ENCODE measurements around the gene RABEPK.

DNA sequence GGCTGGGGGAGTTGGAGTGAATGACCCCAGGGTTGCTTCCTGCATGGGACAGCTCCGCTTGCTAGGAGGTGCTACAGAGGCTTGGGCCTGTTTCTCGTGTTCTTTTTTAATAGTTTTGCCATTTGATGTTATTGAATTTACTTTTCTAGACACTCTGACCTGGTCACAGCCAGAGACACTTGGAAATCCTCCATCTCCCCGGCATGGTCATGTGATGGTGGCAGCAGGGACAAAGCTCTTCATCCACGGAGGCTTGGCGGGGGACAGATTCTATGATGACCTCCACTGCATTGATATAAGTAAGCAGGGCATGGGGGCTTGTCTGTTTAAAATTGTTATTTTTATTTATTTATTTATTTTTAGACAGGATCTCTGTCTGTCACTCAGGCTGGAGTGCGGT lies 27.4 kb downstream of the RABEPK start:
- TF ChIP-seq, protein P1, sequence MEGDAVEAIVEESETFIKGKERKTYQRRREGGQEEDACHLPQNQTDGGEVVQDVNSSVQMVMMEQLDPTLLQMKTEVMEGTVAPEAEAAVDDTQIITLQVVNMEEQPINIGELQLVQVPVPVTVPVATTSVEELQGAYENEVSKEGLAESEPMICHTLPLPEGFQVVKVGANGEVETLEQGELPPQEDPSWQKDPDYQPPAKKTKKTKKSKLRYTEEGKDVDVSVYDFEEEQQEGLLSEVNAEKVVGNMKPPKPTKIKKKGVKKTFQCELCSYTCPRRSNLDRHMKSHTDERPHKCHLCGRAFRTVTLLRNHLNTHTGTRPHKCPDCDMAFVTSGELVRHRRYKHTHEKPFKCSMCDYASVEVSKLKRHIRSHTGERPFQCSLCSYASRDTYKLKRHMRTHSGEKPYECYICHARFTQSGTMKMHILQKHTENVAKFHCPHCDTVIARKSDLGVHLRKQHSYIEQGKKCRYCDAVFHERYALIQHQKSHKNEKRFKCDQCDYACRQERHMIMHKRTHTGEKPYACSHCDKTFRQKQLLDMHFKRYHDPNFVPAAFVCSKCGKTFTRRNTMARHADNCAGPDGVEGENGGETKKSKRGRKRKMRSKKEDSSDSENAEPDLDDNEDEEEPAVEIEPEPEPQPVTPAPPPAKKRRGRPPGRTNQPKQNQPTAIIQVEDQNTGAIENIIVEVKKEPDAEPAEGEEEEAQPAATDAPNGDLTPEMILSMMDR (conservative IDR thresholded peaks at IDR 0.05 in 1 of 2, IDR thresholded peaks at IDR 0.05 in 1 of 2; ENCODE audit: extremely low read depth in 1 of 2, insufficient read depth in 1 of 2, low read depth in 1 of 2, low read length in 2 of 2): no peak
- no peak for TF ChIP-seq EZH2 (IDR thresholded peaks at IDR 0.05; ENCODE audit: borderline replicate concordance, low read length)
